Stimulated activated CD8-positive, alpha-beta memory T cell treated with anti-CD3 and anti-CD28 coated beads, Interleukin-7, amount 100 ng/mL, for 4 hours (primary cell): Measurements from ENCODE around the gene ABI2.
A peak's percentile ranks its signal among the peaks of the same experiment; 100 is the strongest.
"Not testable (repeated sequence)": the region's sequence is repeated elsewhere in the genome, so short reads cannot be mapped to it uniquely, and the experiment has no call there.

ENCODE experiments used
- DNase-seq, 2 donors: peaks; one replicate each; pipeline ENCODE4 v3.0.0-alpha.2; 2020; ENCODE audit warnings: low read depth in 2 of 2

The ABI2 gene

GRCh38 chr2:203327901-203328759 is at the start of gene ABI2:
ABI2 (plus strand) TSS chr2:203328394; CDS start chr2:203328515, 121 bp downstream.
- DNase-seq: peak; percentile 27 to 61

GRCh38 chr2:203279288-203279687 is 48.9 kb upstream of the ABI2 start:
- no peak for DNase-seq

DNA sequence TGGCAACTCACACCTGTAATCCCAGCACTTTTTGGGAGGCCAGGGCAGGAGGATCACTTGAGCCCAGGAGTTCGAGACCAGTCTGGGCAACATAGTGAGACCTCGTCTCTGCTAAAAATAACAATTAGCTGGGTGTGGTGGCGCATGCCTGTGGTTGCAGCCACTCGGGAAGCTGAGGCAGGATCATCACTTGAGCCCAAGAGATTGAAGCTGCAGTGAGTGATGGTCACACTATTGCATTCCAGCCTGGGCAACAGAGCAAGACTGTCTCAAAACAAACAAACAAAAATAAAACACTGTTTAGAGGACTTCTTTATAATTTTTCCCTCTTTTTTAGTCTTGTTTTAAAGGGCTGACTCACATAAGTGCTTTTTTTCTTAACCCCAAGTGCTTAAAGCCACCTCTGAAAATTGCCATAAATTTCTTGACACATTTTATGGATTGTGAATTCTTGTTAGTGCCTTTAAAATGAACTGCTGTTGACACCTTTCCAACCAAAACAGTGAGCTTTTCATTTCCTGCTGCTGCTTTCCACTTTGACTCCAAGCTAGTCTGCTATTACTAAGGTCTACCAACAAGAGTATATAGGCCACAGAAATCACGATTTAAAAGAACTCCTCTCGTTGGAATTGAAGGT is 47.6 kb upstream of the ABI2 start:
- no peak for DNase-seq

GRCh38 chr2:203282101-203282500 is 46.1 kb upstream of the ABI2 start:
- DNase-seq: no peak

DNA sequence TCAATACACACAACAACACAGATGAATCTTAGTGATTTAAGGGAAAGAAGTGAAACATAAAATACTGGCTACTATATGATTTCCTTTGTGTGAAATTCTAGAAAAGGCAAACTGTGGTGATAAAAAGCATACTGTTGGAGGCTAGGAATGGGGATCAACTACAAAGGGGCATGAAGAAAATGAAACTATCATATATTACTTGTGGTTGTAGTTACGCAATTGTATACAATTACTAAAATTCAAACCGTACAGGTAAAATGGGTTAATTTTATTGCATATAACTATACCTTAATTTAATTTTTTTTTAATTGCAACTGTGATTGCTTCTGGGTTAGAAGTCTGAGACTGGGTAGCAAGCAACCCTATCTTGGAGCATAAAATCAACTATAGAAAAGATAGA is 41.7 kb upstream of the ABI2 start:
- no peak for DNase-seq

- DNase-seq: no peak
Measured at GRCh38 chr2:203301667-203302066, 26.5 kb upstream of the ABI2 start.

DNA sequence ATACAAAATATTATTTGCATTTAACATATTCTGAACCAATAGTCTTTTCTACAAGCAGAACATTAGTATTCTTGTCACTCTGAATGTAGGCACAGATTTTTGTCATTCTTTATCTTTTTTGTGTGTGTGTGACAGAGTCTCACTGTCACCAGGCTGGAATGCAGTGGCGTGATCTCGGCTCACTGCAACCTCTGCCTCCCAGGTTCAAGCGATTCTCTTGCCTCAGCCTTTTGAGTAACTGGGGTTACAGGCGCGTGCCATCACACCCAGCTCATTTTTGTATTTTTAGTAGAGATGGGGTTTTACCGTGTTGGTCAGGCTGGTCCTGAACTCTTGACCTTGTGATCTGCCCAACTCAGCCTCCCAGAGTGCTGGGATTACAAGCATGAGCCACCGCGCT is 25.6 kb upstream of the ABI2 start:
- not testable (repeated sequence) for DNase-seq

GRCh38 chr2:203310688-203311436 is 17.3 kb upstream of the ABI2 start:
- no peak for DNase-seq

- DNase-seq: no peak
Measured at GRCh38 chr2:203326356-203326755, 1.8 kb upstream of the ABI2 start.

GRCh38 chr2:203327582-203327900 is 653 bp upstream of the ABI2 start:
- DNase-seq: no peak

GRCh38 chr2:203328760-203329540 is 756 bp downstream of the ABI2 start:
- DNase-seq: peak in 1 of 2 donors; percentile 32

- DNase-seq: no peak
Measured at GRCh38 chr2:203330434-203330833, 2.2 kb downstream of the ABI2 start.

DNA sequence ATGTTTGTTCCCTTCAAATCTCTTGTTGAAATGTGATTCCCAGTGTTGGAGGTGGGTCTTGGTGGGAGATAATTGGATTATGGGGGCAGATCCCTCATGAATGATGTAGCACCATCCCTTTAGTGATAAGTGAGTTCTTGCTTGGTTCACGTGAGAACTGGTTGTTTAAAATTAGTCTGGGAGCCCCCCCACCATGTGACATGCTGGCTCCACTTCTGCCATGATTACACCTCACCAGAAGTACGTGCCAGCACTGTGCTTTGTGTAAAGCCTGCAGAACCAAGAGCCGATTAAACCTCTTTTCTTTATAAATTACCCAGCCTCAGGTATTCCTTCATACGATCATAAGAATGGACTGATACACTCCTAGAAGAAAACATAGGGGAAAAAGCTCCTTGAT is 10.1 kb downstream of the ABI2 start:
- no peak for DNase-seq

DNA sequence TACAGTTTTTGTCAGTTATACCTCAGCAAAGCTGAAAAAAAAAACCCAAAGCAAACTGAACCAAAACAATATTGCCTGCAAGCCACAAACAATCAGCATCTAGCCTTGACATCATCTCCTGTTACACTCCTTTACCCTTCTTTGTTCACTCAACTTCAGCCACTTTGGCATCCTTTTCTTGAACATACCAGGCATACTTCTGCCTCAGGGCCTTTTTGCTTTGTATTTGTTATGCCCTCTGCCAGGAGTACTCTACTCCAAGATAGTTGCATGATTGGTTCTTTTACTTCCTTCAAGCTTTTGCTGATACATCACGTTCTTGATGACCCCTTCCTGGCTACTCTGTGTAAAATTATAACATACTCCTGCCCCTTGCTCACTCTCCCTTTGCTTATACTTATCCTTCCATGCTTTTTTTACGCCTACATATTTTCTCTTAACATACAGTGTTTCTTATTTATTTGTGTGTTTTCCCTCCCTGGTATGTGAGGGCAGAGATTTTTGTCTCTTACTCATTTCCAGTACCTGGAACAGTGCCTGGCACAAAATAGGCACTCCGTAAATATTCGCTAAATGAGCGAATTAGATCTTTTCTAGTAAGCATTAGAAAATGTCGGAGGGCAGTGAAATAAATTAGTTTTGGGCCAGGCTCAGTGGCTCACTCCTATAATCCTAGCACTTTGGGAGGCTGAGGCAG is 12.7 kb downstream of the ABI2 start:
- no peak for DNase-seq

GRCh38 chr2:203341741-203342310 is 13.6 kb downstream of the ABI2 start:
- DNase-seq: no peak

GRCh38 chr2:203342374-203342773 is 14.2 kb downstream of the ABI2 start:
- not testable (repeated sequence) for DNase-seq

- no peak for DNase-seq
Measured at GRCh38 chr2:203344667-203345066, 16.5 kb downstream of the ABI2 start.

DNA sequence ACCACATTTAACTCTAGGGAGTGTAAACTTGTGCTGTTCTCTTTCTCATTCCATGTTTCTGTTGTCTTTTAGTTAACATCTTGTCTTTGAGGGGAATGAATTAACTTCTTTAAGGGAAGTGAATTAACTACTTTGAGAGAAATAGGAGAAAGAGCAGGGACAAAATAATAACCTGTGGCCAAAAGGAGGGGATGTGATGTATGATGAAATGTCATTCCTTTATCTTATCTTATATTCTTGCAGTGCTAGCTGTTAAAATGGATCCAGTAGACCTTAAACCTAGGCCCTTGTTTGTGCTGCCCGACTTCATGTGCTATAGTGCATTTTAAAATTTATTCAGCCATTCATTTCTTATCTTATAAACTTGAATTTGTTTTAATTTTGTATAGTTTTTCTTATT is 18.4 kb downstream of the ABI2 start:
- no peak for DNase-seq

DNA sequence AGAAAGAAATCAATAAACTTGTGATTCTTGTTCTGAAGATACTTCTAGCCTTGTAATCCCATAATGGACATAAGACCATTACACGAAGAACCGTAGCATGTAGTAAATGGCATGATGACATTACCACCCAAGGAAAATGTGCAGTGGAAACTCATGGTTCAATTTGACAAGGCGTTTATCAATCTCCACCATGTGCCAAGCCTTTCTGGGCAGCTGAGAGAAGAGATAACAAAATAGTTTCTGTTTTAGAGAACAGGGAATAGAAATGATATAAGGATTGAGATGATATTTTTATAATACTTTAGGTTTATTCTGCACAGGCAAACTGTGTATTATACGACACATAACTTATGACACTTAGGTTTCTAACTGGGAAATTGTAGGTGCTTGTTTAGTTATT is 19.2 kb downstream of the ABI2 start:
- DNase-seq: no peak

DNA sequence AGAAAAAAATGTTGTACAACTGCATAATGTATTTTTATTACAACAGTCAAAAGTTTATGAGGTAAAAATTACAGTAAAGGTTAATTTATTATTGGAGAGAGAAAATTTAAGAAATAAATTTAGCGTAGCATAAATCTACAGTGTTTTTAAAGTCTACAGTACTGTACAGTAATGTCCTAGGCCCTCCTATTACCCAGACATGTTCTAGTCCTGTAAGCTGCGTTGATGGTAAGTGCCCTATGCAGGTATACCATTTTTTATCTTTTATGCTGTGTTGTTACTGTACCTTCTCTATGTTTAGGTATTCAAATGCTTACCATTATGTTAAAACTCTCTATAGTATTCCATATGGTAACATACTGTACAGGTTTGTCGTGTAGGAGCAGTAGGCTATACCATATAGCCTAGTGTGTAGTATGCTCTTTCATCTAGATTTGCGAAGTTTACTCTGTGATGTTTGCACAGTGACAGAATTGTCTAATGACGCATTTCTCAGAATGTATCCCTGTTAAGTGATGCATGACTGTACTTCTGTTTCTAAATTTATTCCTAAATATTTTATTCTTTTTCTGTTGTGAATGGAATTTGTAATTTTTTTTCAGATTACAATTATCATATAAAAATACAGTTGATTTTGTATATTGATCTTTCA is 24.5 kb downstream of the ABI2 start:
- DNase-seq: no peak
